Activated CD4-positive, alpha-beta T cell treated with anti-CD3 and anti-CD28 coated beads, Interleukin-2, amount 50 U/mL, for 4 hours (primary cell): ENCODE data around the gene TRAPPC2L.
"Not testable (repeated sequence)": the region's sequence is repeated elsewhere in the genome, so short reads cannot be mapped to it uniquely, and the experiment has no call there.

Source experiments
- DNase-seq, 2 experiments: peaks; one replicate each; pipeline ENCODE4 v3.0.0-alpha.2; 2020

The TRAPPC2L gene

DNA sequence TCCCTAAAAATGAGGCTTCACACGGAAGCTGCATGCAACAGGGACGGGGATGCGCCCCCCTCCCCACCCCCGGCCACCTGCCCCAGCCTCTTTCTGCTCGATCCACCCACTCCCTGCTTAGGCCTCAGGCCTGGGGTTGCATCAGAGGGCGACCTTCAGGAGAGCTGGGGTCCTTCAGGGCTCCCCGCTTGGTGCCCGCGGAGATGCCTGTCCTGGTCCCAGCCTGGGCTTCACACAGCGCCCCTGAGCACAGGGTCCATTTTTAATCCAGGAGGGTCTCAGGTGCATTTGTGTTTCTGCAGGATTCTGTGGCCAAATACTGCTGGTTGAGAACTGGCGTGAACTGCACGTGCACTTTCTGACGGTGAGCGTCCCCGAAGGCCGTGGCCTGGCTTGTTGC lies 37.8 kb upstream of the TRAPPC2L start:
- no peak for DNase-seq

DNA sequence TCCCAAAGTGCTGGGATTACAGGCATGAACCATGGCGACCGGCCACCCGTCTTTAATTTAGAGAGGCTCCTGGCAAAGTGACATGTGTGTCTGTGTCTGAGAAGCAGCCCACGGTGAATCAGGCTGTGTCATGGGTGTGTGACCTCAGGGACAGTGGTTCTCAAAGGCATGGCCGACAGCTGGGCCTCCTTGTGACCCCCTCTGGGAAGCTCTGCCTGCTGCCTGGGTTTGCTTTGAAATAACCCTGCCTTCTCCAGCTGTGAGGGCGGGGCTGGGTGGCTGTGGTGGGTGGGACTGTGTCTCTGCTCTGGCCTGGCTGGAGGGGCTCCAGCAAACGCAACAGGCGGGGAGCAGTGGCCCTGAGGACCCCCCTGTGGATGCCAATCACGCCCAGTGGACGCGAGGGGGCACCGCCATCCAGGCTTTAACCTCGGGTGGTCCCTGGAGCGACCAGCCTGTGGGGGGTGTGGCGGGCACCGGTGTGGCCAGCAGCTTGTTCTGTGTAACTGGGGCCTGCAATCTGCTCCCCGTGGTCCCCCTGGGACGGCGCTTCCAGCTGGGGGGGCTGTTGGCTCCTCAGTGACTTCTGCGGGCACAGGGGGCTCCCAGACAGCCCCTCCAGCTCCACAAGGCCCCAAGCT lies 36.4 kb upstream of the TRAPPC2L start:
- no peak for DNase-seq

DNA sequence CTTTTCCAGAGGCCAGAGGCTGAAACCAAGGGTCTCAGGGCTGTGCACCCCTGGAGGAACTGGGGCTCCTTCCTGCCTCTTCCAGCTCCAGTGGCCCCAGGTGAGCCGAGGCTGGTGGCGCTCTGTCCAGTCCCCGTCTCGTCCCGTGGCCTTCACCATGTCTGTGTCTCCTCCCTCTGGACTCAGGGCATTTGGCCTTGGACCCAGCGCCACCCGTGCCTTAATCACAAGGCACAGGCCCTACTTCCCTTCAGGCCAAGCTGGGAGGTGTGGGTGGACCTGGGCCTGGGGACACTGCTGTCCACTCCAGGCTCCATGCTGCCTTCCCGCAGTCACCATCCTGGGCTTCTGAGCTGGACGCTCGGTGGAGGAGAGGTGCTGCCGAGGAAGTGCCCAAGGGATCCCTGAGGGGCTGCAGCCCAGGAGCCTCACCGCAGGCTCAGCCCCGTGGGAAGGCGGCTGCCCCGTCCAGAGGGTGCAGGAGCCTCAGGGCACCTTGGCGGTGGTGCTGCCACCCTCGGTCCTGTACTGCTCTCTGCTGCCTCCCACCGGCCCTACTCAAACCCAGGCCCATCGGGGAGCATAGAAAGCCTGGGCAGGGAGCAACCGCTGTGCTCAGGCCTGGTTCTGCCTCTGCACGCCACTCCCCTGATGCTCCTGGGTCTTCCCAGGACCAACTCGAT lies 35.6 kb upstream of the TRAPPC2L start:
- no peak for DNase-seq

DNA sequence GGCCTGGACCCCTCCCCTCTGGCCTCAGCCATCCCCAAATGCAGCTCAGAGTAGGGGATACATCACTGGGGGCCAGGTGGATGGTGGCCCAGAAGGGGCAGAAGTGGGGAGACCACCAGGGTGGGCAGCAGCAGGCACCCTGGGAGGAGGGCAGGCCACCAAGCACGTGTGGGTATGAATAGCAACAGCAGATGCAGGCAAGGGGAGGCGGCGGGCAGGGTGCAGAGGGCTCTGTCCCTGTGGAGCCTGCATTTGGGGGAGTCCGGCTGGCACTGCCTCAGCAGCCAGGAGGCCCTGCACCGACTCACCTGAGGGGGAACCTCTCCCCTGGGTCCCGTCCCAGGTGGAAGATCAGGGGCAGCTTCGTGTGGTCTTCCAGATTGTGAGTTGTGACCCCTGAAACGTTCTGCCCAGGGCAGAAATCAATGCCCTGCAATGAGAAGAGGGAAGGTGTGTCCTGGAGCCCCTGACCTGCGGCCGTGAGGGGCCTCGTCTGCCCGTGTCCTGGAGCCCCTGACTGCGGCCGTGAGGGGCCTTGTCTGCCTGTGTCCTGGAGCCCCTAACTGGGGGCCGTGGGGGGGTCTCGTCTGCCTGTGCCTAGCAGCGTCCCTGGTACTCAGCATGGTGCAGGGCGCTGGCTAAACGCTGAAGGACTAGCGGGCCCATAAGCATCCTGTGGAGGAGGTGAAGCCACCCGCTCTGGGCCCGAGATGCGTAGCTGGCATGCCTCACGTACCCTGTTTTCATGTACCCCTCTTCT lies 34.5 kb upstream of the TRAPPC2L start:
- DNase-seq = no peak

DNA sequence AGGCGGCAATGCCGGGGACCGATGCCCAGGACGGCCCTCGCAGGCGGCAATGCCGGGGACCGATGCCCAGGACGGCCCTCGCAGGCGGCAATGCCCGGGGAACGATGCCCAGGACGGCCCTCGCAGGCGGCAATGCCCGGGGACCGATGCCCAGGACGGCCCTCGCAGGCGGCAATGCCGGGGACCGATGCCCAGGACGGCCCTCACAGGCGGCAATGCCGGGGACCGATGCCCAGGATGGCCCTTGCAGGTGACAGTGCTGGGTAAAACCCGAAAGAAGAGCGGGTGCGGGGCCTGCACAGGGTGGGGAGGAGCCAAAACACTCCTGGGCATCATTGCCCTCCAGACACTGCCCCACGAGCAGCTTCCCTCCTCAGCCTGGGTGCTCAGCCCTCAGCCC lies 33.3 kb upstream of the TRAPPC2L start:
- DNase-seq = not testable (repeated sequence)

DNA sequence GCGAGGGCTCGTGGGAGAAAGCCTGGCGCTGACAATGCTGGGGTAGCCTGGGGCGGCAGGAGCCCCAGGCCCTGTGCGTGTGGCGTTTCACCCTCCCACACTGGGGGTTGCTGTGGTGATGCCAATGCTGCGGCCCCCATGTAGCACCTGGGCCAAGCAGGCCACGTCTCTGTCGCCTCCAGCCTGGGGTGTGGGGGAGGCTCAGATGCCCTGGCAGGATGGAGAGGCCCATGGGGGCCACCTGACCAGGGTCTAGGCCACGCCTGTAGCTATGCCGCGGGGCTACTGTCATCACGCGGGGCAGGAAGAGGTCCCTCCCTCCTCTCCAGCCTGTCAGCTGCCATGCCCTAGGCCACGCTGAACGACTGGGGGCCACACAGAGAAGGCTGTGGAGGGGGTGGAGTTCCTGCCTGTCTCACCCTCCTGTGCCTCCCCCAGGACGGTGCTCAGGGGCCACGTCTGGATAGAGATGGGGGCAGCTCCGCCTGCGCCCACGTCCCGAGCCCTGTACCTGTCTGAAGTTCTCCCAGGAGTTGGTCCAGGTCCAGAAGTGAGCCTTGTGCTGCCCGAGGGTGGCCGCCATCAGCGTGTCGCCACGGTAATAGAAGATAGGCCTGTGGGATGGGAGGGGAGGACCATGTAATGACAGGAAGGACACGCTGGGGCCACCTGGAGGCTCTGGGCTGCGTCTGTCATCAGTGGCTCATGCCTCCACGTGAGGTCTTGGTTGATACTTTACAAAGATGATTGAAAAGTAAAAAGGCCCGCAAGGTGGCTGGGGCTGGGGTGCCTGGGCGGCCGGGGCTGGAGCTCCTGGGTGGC lies 32.5 kb upstream of the TRAPPC2L start:
- DNase-seq = no peak

DNA sequence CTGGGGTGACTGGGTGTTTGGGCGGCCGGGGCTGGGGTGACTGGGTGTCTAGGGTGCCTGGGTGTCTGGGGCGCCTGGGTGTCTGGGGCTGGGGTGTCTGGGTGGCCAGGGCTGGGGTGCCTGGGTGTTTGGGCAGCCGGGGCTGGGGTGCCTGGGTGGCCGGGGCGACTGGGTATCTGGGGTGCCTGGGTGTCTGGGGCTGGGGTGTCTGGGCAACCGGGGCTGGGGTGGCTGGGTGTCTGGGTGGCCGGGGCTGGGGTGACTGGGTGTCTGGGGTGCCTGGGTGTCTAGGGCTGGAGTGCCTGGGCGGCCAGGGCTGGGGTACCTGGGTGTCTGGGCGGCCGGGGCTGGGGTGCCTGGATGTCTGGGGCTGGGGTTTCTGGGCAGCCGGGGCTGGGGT lies 31.8 kb upstream of the TRAPPC2L start:
- no peak for DNase-seq

DNA sequence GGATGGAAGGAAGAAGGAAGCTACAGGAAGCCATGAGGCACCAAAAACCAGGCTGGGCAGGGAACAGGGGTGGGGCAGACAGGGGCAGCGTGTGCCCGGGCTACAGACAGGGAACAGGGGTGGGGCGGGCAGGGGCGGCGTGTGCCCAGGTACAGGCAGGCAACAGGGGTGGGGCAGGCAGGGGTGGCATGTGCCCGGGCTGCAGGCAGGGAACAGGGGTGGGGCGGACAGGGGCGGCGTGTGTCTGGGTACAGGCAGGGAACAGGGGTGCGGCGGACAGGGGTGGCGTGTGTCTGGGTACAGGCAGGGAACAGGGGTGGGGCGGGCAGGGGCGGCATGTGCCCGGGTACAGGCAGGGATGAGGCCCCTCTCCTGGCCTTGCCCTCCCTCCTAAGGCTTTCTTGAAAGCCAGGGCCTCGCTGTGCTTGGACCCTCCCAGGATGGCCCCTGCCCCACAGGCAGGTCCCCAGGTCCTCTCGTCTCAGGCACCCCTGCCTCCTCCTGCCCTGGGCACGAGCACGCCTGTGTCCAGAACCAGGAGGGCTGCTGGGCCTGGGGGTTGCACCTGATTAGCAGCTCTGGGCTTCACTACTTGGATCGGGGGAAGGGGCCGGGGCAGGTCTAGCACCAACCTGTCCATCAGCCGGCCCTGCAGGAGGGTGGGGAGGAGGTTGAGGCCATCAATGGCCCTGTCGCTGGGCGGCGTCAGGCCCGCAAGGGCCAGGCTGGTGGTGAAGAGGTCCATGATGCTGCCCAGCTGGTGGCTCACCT lies 30.7 kb upstream of the TRAPPC2L start:
- DNase-seq = no peak

DNA sequence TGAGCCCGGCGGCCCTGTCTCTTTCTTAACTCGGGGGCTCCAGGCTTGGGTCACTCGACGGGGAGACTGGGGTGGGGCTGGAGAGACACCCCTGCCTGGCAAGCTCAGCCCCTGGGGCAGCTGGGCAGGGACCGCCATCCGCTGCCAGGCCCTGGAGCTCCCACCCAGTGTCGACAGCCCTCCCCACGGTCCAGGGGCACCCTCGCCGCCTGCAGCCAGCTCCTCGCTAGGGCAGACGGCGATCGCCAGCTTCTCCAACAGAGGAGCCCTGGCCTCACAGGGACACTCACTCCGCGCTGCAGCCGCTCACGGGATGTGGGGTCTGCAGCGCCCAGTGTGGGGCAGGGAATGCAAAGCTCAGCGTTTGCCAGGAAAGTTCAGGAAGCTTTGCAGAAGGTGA lies 29.2 kb upstream of the TRAPPC2L start:
- no peak for DNase-seq

DNA sequence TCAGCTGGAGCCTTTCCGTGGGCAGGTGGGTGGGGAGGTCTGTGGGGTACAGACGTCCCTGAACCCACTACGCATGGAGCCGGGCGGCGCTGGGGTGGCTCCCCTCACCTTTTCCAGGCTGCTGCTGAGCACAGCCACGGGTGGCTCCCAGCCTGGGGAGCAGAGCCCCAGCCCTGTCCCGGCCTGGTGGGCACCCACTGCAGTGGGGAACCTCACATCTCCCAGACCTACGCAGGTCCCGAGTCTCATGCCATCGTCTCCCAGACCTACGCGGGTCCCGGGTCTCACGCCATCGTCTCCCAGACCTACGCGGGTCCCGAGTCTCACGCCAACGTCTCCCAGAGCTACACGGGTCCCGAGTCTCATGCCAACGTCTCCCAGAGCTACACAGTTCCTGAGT lies 28.2 kb upstream of the TRAPPC2L start:
- no peak for DNase-seq

DNA sequence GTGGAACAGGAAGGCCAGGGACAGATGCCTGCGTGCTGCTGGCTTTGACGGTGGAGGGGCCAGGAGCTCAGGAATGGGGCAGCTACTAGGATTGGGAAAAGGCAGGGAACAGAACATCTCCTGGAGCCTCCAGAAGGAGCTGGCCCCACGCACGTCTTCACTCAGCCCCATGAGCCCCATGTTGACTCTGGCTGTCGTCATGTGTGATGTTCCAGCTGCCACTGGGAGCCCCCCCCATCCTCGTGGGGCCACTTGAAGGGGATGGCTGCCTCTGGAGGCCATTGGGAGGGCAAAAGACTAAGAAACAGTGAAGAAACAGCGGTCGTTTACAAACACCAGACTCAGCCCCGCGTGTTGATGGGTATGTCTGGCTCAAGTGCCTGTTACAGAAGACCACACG lies 26.7 kb upstream of the TRAPPC2L start:
- no peak for DNase-seq

DNA sequence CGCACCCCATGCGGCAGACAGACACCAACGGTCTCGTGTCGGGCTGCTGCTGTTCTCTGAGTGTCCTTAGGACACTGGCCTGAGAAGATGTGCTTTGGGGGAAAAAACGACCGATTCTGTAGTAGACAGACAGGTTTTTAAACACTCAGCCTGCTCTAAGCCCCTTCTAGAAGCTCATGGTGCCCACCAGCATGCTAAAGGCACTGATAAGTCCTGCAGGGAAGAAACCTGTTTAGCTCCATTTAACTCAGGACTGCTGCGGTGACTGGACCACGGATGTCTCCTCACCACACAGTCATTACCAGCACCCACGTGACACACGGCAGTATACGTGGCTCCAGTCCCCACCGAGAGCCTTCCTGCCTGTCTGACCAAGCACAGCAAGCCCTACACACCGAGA lies 26.1 kb upstream of the TRAPPC2L start:
- no peak for DNase-seq

DNA sequence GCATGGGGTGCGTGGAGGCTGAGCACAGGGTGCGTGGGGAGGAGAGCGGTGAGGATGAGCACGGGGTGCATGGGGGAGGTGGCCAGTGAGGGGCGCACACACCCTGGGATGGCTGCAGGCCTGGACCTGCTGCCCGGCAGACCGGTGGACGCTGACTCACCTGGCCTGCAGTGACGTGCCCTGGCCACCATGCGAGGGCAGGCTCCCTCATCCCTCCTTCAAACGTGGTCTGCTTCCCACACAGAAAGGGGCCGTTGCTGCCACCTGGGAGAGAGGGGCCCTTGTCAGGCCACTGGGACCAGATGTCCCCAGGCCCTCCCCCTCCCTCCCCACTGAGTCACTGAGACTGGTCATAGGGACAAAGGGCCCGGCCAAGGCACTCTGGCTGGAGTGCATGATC lies 25.1 kb upstream of the TRAPPC2L start:
- DNase-seq = no peak

DNA sequence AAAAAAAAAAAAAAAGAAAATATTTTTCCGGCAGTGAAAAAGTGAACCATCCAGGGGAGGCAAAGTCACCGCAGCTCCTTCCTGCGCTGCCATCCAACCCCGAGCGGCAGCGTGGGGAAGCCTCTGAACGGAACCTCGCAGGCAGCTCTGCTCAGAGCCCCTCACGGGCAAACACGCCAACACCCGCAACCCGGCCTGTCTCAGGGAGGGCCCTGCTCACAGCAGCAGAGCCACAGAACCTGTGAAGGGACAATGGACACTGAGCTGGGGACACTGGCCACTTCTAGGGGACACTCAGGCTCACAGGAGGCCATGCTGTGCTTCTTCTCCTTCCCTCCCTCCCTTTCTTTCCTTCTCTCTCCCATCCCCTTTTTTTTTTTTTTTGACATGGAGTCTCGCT lies 23.8 kb upstream of the TRAPPC2L start:
- no peak for DNase-seq

DNA sequence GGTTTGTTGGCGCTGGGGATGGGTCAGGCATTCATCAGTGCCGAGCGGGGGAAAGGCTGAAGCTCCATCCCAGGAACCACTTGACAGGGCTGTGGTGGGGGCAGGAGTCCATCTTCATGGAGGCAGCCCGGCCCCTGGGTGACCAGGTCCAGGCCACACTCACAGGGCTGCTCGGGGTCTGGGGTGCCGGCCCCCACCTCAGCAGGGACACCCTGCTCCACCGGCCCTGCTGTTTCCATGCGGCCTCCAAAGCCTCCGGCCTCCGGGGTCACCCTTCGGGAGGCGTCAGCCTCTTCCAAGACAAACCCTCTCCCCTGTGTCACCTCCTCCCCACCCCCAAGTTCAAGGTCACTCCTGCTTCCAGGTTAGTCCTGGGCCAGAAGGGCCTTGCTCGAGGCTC lies 22.3 kb upstream of the TRAPPC2L start:
- DNase-seq = no peak

DNA sequence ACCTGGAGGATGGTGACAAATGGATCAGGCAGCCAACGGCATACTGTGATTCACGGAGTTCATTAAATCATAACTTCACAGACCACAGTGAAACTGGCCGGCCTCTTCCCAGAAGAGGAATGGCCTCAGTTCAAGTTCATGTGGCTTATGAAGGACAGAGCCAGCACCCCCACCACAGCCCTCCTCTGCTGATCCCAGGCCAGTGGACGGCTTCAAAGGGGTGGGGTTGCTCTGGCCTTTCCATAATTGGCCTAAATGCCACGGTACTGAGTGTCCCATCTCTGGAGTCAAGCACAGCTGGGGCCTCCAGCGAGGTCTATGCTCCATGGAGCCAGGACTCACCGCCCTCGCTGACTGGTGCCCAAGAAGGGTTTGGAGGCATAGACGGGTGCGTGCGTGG lies 21.5 kb upstream of the TRAPPC2L start:
- DNase-seq = no peak

DNA sequence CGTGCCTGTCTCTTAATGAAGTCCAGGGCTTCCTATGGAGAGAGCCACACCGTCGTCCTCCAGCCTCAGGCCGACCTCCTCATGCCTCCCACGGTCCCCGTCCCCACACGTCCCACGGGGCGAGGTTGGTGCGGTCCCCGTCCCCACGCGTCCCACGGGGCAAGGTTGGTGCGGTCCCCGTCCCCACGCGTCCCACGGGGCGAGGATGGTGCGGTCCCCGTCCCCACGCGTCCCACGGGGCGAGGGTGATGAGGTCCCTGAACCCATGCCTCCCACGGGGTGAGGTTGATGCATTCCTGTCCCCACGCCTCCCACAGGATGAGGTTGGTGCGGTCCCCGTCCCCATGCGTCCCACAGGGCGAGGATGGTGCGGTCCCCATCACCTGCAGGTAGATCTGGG lies 21.1 kb upstream of the TRAPPC2L start:
- DNase-seq = no peak

DNA sequence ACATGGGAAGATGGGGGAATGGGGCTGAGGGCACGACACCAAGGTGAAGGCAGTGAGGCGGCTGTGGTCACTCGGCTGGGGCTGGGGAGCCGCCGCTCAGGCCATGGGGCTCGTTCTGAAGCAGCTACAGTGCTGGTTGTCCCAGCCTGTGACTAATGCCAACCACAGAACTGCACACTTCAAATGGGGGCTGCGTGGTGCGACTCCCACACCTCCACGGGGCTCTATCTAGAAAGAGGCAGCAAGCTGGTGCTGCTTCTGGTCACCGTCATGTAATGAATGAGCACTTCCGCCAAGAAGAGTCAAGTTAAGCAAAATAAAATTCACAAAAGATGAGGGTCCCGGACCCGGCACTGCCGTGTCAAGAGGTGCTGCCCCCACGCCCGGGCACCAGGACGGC lies 20.1 kb upstream of the TRAPPC2L start:
- DNase-seq = no peak

DNA sequence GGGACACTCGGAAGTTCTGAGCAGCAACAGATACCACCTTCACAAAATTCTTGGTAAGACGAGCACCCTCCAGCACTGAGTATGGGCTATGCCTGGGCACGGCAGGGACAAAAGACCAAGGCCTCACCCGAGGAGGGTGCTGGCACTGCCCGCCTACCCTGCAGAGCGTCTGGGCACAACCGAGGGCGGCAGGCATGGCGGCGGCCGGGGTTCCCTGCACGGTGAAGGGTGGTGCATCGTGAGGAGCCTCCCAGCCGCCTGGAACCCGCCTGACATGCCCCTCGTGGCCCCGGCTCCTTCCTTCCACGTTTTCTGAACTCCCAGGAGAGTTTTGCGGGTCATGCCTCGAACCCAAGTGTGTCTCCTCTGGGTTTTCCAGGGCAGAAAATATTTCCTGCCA lies 19.1 kb upstream of the TRAPPC2L start:
- DNase-seq = no peak

DNA sequence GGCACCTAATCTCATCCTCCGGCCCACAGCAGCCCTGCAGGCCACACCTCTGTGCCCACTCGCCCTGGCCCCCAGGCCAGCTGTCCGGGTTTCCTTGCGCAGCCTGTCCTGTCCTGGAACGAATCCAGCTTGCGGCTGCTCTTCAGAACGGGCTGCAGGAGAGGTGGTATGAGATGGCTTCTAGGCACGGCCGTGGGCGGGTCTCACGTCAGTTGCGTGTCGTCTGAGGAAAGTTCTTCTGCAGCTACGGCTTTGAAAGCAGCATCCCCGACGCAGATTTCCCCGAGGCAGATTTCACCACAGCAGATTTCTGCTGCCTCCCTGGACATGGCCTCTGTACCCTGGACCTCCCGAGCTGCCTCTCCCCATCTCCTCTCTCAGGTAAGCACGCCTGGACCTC lies 18.4 kb upstream of the TRAPPC2L start:
- DNase-seq = no peak

DNA sequence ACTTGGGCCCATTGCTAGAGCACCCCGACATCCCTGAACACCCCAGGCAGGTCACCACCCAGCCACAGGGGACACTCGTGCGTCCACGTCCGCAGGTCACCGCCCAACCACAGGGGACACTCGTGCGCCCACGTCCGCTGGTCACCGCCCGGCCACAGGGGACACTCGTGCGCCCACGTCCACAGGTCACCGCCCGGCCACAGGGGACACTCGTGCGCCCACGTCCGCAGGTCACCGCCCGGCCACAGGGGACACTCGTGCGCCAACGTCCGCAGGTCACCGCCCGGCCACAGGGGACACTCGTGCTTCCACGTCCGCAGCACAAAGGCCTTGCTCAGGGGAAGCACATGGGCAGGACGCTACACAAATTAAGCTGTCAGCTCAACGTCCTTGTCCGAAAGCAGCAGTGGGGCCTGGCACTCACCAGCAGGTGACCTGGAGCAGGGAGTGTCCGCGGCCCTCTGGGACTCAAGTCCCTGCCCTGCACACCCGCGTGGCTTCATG lies 17.8 kb upstream of the TRAPPC2L start:
- DNase-seq = no peak
